Ishikawa (cell line): ENCODE measurements around the gene DOK1.

Experiments used
- CEBPB ChIP-seq: IDR thresholded peaks from 2 replicates; pipeline ENCODE4 v1.6.1; 2012
- CREB1 ChIP-seq: IDR thresholded peaks from 2 replicates; pipeline ENCODE4 v1.6.1; 2012; ENCODE audit warnings: low read depth
- EGR1 ChIP-seq: IDR thresholded peaks from 2 replicates; pipeline ENCODE4 v1.6.1; 2012
- EP300 ChIP-seq: IDR thresholded peaks from 2 replicates; pipeline ENCODE4 v1.6.1; 2012; ENCODE audit warnings: borderline replicate concordance
- FOXM1 ChIP-seq: IDR thresholded peaks from 2 replicates; pipeline ENCODE4 v1.6.1; 2012; ENCODE audit warnings: low read depth, borderline replicate concordance
- NFIC ChIP-seq: IDR thresholded peaks from 2 replicates; pipeline ENCODE4 v1.6.1; 2012
- RAD21 ChIP-seq: IDR thresholded peaks from 2 replicates; pipeline ENCODE4 v1.6.1; 2012; ENCODE audit warnings: low read depth
- TAF1 ChIP-seq: IDR thresholded peaks from 2 replicates; pipeline ENCODE4 v1.6.1; 2012; ENCODE audit warnings: low read depth, mild to moderate bottlenecking
- TEAD4 ChIP-seq: IDR thresholded peaks from 2 replicates; pipeline ENCODE4 v1.6.1; 2012
- YY1 ChIP-seq: IDR thresholded peaks from 2 replicates; pipeline ENCODE4 v1.6.1; 2012; ENCODE audit warnings: low read depth
- ZBTB7A ChIP-seq: IDR thresholded peaks from 2 replicates; pipeline ENCODE4 v1.6.1; 2012; ENCODE audit warnings: low read depth
- TF ChIP-seq, protein P1 (sequence below): IDR thresholded peaks from 2 replicates; pipeline ENCODE4 v1.6.1; 2012
- TF ChIP-seq, protein P2 (sequence below): IDR thresholded peaks from 2 replicates; pipeline ENCODE4 v1.6.1; 2012; ENCODE audit warnings: low read depth, mild to moderate bottlenecking
- TF ChIP-seq, protein P3 (sequence below): IDR thresholded peaks from 2 replicates; pipeline ENCODE4 v1.6.1; 2012

DNA sequence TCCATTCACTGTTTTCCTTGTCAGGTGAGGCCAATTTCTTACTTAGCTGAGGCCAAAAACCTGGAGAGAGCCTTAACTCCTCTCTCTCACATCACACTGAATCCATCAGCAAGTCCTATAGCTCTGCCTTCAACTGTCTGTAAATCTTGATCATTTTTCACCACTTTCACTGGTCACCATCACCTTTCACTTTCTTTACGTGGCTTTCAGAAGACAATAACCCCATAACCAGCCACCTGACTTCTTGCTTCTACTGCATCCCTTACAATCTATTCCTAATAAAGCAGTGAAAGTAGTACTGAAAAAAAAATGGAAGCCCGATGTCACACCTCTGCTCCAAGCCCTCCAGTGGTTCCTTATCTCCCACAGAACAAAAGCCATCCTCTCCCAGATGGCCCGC, 8.5 kb upstream of the DOK1 start:
- TF ChIP-seq EP300: no peak
- TF ChIP-seq CEBPB: no peak
- TF ChIP-seq, protein P1, sequence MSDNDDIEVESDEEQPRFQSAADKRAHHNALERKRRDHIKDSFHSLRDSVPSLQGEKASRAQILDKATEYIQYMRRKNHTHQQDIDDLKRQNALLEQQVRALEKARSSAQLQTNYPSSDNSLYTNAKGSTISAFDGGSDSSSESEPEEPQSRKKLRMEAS: no peak
- no peak for TF ChIP-seq ZBTB7A
- no peak for TF ChIP-seq TEAD4
- no peak for TF ChIP-seq FOXM1
- TF ChIP-seq RAD21: no peak
- no peak for TF ChIP-seq YY1
- TF ChIP-seq, protein P2, sequence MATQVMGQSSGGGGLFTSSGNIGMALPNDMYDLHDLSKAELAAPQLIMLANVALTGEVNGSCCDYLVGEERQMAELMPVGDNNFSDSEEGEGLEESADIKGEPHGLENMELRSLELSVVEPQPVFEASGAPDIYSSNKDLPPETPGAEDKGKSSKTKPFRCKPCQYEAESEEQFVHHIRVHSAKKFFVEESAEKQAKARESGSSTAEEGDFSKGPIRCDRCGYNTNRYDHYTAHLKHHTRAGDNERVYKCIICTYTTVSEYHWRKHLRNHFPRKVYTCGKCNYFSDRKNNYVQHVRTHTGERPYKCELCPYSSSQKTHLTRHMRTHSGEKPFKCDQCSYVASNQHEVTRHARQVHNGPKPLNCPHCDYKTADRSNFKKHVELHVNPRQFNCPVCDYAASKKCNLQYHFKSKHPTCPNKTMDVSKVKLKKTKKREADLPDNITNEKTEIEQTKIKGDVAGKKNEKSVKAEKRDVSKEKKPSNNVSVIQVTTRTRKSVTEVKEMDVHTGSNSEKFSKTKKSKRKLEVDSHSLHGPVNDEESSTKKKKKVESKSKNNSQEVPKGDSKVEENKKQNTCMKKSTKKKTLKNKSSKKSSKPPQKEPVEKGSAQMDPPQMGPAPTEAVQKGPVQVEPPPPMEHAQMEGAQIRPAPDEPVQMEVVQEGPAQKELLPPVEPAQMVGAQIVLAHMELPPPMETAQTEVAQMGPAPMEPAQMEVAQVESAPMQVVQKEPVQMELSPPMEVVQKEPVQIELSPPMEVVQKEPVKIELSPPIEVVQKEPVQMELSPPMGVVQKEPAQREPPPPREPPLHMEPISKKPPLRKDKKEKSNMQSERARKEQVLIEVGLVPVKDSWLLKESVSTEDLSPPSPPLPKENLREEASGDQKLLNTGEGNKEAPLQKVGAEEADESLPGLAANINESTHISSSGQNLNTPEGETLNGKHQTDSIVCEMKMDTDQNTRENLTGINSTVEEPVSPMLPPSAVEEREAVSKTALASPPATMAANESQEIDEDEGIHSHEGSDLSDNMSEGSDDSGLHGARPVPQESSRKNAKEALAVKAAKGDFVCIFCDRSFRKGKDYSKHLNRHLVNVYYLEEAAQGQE: no peak
- no peak for TF ChIP-seq EGR1
- no peak for TF ChIP-seq NFIC
- TF ChIP-seq CREB1: no peak
- no peak for TF ChIP-seq TAF1
- TF ChIP-seq, protein P3, sequence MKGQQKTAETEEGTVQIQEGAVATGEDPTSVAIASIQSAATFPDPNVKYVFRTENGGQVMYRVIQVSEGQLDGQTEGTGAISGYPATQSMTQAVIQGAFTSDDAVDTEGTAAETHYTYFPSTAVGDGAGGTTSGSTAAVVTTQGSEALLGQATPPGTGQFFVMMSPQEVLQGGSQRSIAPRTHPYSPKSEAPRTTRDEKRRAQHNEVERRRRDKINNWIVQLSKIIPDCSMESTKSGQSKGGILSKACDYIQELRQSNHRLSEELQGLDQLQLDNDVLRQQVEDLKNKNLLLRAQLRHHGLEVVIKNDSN: no peak
